GM12878 (cell line): ENCODE measurements around the gene TSPO. TPM values are rescaled to one million over a fixed set of nuclear protein-coding genes. Genes with fewer than 3 reads are reported as not detected.
A peak's percentile ranks its signal among the peaks of the same experiment; 100 is the strongest.

Source experiments
- CEBPB ChIP-seq, 2 experiments: fragments of 150-350 bp in 1 of 2; IDR thresholded peaks; 2 replicates each; pipeline ENCODE4 v1.6.1; 2012 to 2014; ENCODE audit warnings: low read depth in 2 of 2, low read length in 2 of 2, borderline replicate concordance in 1 of 2, inconsistent platforms in 1 of 2
- FOXK2 ChIP-seq: fragments of 450-650 bp; IDR thresholded peaks from 2 replicates; pipeline ENCODE4 v1.6.1; 2017; ENCODE audit warnings: mild to moderate bottlenecking, moderate library complexity
- HDAC2 ChIP-seq: fragments of 200-600 bp; sonication (generic); IDR thresholded peaks from 2 replicates; pipeline ENCODE4 v1.6.1; 2017
- IRF4 ChIP-seq: IDR thresholded peaks from 2 replicates; pipeline ENCODE4 v1.6.1; 2011; ENCODE audit warnings: low read depth, low read length
- MAX ChIP-seq: IDR thresholded peaks from 2 replicates; pipeline ENCODE4 v1.6.1; 2012; ENCODE audit warnings: low read depth, low read length, improper control_type of control experiment
- NR2F1 ChIP-seq: fragments of 450-650 bp; conservative IDR thresholded peaks from 2 replicates; pipeline ENCODE4 v1.6.1; 2017; ENCODE audit warnings: mild to moderate bottlenecking
- PKNOX1 ChIP-seq: fragments of 450-650 bp; IDR thresholded peaks from 2 replicates; pipeline ENCODE4 v1.6.1; 2016; ENCODE audit warnings: mild to moderate bottlenecking
- RELB ChIP-seq: fragments of 450-650 bp; IDR thresholded peaks from 2 replicates; pipeline ENCODE4 v1.6.1; 2017; ENCODE audit warnings: low read depth, mild to moderate bottlenecking, moderate library complexity
- SMAD5 ChIP-seq: IDR thresholded peaks from 2 replicates; pipeline ENCODE4 v1.6.1; 2016; ENCODE audit warnings: antibody characterized with exemption, low read depth
- SP1 ChIP-seq: IDR thresholded peaks from one replicate; pipeline ENCODE4 v1.6.1; 2011; ENCODE audit warnings: low read depth, low read length
- SUPT20H ChIP-seq: IDR thresholded peaks from 2 replicates; pipeline ENCODE4 v1.6.1; 2011; ENCODE audit warnings: low read depth, mild to moderate bottlenecking, low read length, moderate library complexity, borderline replicate concordance; ENCODE audit not compliant: control insufficient read depth
- TAF1 ChIP-seq: IDR thresholded peaks from 2 replicates; pipeline ENCODE4 v1.6.1; 2011; ENCODE audit warnings: mild to moderate bottlenecking, low read depth, low read length, borderline replicate concordance
- TBL1XR1 ChIP-seq: IDR thresholded peaks from 2 replicates; pipeline ENCODE4 v1.6.1; 2012; ENCODE audit warnings: low read depth, low read length, improper control_type of control experiment
- ZBTB40 ChIP-seq: fragments of 450-650 bp; IDR thresholded peaks from 2 replicates; pipeline ENCODE4 v1.6.1; 2016; ENCODE audit warnings: mild to moderate bottlenecking, moderate library complexity, borderline replicate concordance
- ZNF217 ChIP-seq: fragments of 450-650 bp; IDR thresholded peaks from 2 replicates; pipeline ENCODE4 v1.6.1; 2017; ENCODE audit warnings: antibody characterized with exemption, mild to moderate bottlenecking
- ZNF687 ChIP-seq: fragments of 450-650 bp; IDR thresholded peaks from 2 replicates; pipeline ENCODE4 v1.6.1; 2017; ENCODE audit warnings: mild to moderate bottlenecking, moderate library complexity
- polyA plus RNA-seq, 11 experiments: library from polyadenylated mRNA; depleted of rRNA in 4 of 11; unstranded in 6 of 11; stranded (reverse) in 5 of 11; fragments of >200 nt; fragmentation: Nextera tagmentation in 4 of 11; fragmentation: Illumina TruSeq in 1 of 11; extraction: Ambion mirVana in 4 of 11; extraction: Trizol in 1 of 11; gene quantifications; 1 replicate in 1 of 11; 2 replicates in 10 of 11; pipeline versions ENCODE4 v1.2.1 to v1.2.3, GENCODE V29; 2011 to 2016; ENCODE audit warnings: inconsistent platforms in 2 of 11, missing spikeins in 2 of 11, low read depth in 1 of 11
- total RNA-seq, 4 experiments: library from RNA; depleted of rRNA in 3 of 4; stranded (reverse); fragments of >200 nt in 3 of 4; fragmentation: Illumina TruSeq in 1 of 4; extraction: Trizol in 1 of 4; gene quantifications; 2 replicates each; pipeline versions ENCODE4 v1.2.1 to v1.2.3, GENCODE V29; 2013 to 2021

TSPO gene
- total and polyA plus RNA-seq, 10 of the 15 experiments (the other 5 are each of a cell fraction or from before 2014, with no cell fraction given): 1.4 to 50.5 (median 18.8) TPM

GRCh38 chr22:43187171-43188099 is 36.1 kb downstream of the TSPO start (continued):
- TF ChIP-seq IRF4 (no peak), NR2F1 (peak; percentile 59), SP1 (peak; percentile 65), SMAD5 (0 out of 2 replicates have a peak, but pooled peaks have one; percentile 26), FOXK2 (no peak), SUPT20H (no peak), CEBPB (IDR thresholded peaks at IDR 0.05; ENCODE audit: borderline replicate concordance in 1 of 2, low read depth in 2 of 2, low read length in 2 of 2) (no peak), ZBTB40 (peak; percentile 94), ZNF687 (peak; percentile 94), MAX (peak; percentile 42; the same call in 1 of the 2 replicates), HDAC2 (peak; percentile 77; the same call in 1 of the 2 replicates), TBL1XR1 (no peak), ZNF217 (no peak; the same call in 1 of the 2 replicates), TAF1 (peak; percentile 72; the same call in 1 of the 2 replicates), PKNOX1 (peak; percentile 54; the same call in 1 of the 2 replicates), RELB (peak; percentile 68)
